GM12892 (cell line): ENCODE results near the gene NOC2L.

Source experiments
- POLR2A ChIP-seq: IDR thresholded peaks from 2 replicates; pipeline ENCODE4 v1.6.1; 2011; ENCODE audit warnings: low read depth, low read length, control low read depth
- POLR2AphosphoS5 ChIP-seq: IDR thresholded peaks from 2 replicates; pipeline ENCODE4 v1.6.1; 2011; ENCODE audit warnings: low read depth, low read length, control low read depth
- TAF1 ChIP-seq: IDR thresholded peaks from 2 replicates; pipeline ENCODE4 v1.6.1; 2011; ENCODE audit warnings: low read depth, mild to moderate bottlenecking, control low read depth, low read length, borderline replicate concordance

DNA sequence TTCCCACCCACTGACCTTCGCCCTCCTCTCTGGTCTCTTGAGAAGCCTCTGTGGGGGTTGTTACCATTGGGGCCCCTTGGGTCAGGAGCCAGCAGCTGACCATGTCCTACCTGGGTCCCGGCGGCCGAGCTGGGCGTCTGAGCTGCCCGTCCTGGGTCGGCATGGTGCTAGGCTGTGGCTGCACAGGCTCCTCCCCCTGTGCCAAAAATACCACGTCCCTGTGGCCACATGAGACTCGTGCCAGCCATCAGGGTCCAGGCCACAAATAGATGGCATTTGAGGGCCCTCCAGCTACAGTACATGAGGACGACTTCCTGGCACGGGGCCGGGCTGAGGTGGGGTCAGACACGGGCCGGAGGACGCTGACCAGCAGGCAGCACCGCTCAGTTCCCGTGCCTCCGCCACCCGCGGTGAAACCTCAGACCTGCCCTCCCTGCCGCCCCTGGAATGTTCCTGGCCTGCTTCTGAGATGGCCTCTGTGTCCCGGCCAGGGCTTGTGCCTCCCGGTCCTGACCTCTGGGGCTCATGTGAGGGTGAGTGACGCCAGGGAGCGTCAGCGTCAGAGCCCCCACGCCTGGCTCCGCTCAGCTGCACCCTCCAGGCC is 23.0 kb upstream of the NOC2L start, which contains the start of gene PERM1:
- TF ChIP-seq TAF1: no peak
- no peak for TF ChIP-seq POLR2A
- no peak for TF ChIP-seq POLR2AphosphoS5
